GM18867 (cell line): ENCODE data around the gene AURKB.
"Not testable (repeated sequence)": the region's sequence is repeated elsewhere in the genome, so short reads cannot be mapped to it uniquely, and the experiment has no call there.

Experiments
- ATAC-seq: cut with Tn5 transposase; IDR thresholded peaks from one replicate; pipeline ENCODE4 v1.9.1; 2021; ENCODE audit warnings: mild to moderate bottlenecking, moderate library complexity; ENCODE audit not compliant: unreplicated experiment

Gene AURKB

GRCh38 chr17:8189041-8189710 lies 21.2 kb downstream of the AURKB start:
- ATAC-seq, result peak; percentile 0

GRCh38 chr17:8188263-8188839 lies 22.0 kb downstream of the AURKB start:
- no peak for ATAC-seq

GRCh38 chr17:8187517-8188262 lies 22.7 kb downstream of the AURKB start:
- peak; percentile 26 for ATAC-seq

GRCh38 chr17:8186787-8187516 lies 23.4 kb downstream of the AURKB start:
- peak; percentile 26 for ATAC-seq

- ATAC-seq, result peak; percentile 0
These were observed 24.0 kb downstream of the AURKB start for GRCh38 chr17:8186446-8186786.

- no peak for ATAC-seq
These were observed 24.6 kb downstream of the AURKB start for GRCh38 chr17:8185582-8186445.

GRCh38 chr17:8176998-8177731 lies 33.2 kb downstream of the AURKB start:
- no peak for ATAC-seq

- ATAC-seq, result peak; percentile 41
These were observed 34.0 kb downstream of the AURKB start, which contains the start of gene TMEM107 for GRCh38 chr17:8176197-8176940. TMEM107 (minus strand) TSS chr17:8176380; CDS start chr17:8176286, 94 bp downstream.

- peak; percentile 10 for ATAC-seq
These were observed 34.6 kb downstream of the AURKB start for GRCh38 chr17:8175795-8176196.

- ATAC-seq, result no peak
These were observed 36.5 kb downstream of the AURKB start for GRCh38 chr17:8173871-8174322.

GRCh38 chr17:8173056-8173870 lies 37.1 kb downstream of the AURKB start:
- peak; percentile 69 for ATAC-seq

GRCh38 chr17:8170186-8170585 lies 40.2 kb downstream of the AURKB start:
- ATAC-seq, result not testable (repeated sequence)

GRCh38 chr17:8167526-8167925 lies 42.8 kb downstream of the AURKB start:
- ATAC-seq, result no peak

- ATAC-seq, result no peak
These were observed 43.6 kb downstream of the AURKB start for GRCh38 chr17:8166731-8167130.

GRCh38 chr17:8164815-8165131 lies 45.6 kb downstream of the AURKB start:
- no peak for ATAC-seq

GRCh38 chr17:8163978-8164814 lies 46.2 kb downstream of the AURKB start:
- ATAC-seq, result no peak
